ENCODE measurements around the gene CRYAA.
"Not testable (repeated sequence)": the region's sequence is repeated elsewhere in the genome, so short reads cannot be mapped to it uniquely, and the experiment has no call there.

The CRYAA gene, protein sequence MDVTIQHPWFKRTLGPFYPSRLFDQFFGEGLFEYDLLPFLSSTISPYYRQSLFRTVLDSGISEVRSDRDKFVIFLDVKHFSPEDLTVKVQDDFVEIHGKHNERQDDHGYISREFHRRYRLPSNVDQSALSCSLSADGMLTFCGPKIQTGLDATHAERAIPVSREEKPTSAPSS

DNA sequence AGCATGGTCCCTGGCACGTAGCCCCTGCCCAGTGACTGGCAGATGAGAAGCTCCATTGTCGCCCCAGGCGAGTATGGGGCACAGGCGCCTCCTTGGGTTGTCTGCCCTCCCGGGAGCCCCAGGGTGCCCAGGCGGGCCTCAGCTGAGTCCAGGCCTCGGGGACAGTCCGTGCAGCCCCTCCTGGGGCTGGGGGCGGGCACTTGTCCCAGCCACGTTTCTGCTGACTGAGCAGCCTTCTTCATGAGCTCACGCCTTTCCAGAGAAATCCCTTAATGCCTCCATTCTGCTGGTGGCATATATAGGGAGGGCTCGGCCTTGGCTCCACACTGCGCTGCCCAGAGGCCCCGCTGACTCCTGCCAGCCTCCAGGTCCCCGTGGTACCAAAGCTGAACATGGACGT lies at the start of gene CRYAA:
Gene CRYAA (plus strand): TSS at position 301 of the 400 bp plus-strand sequence. CDS start 92 bp downstream, at position 393.
- not testable (repeated sequence) for DNase-seq (ENCODE audit: low read depth)

DNA sequence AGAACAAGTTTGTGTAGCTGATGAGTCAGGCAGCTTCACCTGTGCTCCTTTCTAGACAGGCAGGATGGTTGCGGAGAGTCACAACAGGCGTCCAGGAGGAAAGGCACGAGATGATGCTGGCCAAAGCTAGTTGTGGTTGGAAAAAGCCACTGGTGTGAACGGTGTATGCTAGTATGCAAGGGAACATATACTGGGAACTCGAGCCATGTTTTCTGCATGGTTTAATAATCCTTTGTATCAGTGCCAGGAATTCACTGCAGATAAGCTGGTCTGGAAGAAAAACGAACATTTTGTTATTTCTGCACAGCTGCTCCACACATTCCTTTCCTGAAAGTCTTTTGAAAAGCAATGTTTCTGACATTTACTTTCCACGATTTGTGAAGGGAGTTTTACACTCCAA lies 38.7 kb upstream of the CRYAA start:
- not testable (repeated sequence) for DNase-seq (ENCODE audit: low read depth)

- DNase-seq (ENCODE audit: low read depth) = not testable (repeated sequence)
Observed at GRCh38 chr21:43134520-43134919, 34.3 kb upstream of the CRYAA start.

GRCh38 chr21:43138944-43139343 lies 29.9 kb upstream of the CRYAA start:
- DNase-seq (ENCODE audit: low read depth) = not testable (repeated sequence)

DNA sequence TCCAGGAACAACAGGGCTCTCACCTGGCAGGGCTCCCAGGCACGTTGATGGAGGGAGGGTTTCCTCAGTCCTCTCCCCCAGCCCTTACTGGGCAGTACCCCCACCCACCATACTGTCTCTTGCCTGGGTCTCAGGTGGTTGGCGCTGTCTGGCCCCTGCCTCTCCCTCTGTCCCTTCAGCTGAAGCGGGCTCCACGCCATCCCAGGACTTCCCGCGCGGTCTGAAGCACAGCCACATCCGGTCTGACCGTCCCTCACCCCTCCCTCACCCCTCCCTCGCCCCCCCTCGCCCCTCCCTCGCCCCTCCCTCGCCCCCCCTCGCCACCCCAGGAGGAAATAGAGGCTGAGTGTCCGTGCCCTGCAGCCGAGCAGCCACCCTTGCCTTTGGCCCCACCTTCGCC lies 27.4 kb upstream of the CRYAA start:
- DNase-seq (ENCODE audit: low read depth) = not testable (repeated sequence)

GRCh38 chr21:43146637-43147036 lies 22.2 kb upstream of the CRYAA start:
- DNase-seq (ENCODE audit: low read depth) = not testable (repeated sequence)

GRCh38 chr21:43147999-43148398 lies 20.8 kb upstream of the CRYAA start:
- DNase-seq (ENCODE audit: low read depth) = not testable (repeated sequence)

GRCh38 chr21:43149344-43149743 lies 19.5 kb upstream of the CRYAA start:
- DNase-seq (ENCODE audit: low read depth) = not testable (repeated sequence)

GRCh38 chr21:43153601-43154000 lies 15.2 kb upstream of the CRYAA start:
- not testable (repeated sequence) for DNase-seq (ENCODE audit: low read depth)

GRCh38 chr21:43159279-43160175 lies 9.3 kb upstream of the CRYAA start:
- not testable (repeated sequence) for DNase-seq (ENCODE audit: low read depth)

- DNase-seq (ENCODE audit: low read depth) = not testable (repeated sequence)
Observed at GRCh38 chr21:43161826-43162707, 6.7 kb upstream of the CRYAA start.

DNA sequence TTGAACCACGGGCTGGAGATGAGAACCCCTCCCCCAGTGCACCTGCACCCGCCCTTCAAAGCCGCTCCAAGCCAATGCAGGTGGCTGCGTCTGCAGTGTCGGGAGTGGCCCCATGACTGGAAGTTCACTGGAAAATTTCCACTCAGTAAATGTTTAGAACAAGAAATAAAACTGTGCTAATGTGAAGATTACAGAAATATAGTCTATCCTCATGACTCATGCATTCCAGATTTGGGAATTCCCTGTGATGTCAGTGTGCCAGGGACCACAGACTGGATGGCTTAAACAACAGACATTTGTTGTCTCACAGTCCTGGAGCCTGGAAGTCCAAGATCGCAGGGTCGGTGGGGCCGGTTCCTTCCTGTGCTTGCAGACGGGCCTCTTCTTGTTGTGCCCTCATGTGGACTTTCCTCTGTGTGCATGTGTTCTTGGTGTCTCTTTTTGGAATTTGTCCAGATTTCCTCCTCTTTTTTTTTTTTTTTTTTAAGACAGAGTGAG lies 6.1 kb upstream of the CRYAA start:
- not testable (repeated sequence) for DNase-seq (ENCODE audit: low read depth)

- DNase-seq (ENCODE audit: low read depth) = not testable (repeated sequence)
Observed at GRCh38 chr21:43164823-43165222, 4.0 kb upstream of the CRYAA start.

GRCh38 chr21:43165734-43166133 lies 3.1 kb upstream of the CRYAA start:
- DNase-seq (ENCODE audit: low read depth) = not testable (repeated sequence)

DNA sequence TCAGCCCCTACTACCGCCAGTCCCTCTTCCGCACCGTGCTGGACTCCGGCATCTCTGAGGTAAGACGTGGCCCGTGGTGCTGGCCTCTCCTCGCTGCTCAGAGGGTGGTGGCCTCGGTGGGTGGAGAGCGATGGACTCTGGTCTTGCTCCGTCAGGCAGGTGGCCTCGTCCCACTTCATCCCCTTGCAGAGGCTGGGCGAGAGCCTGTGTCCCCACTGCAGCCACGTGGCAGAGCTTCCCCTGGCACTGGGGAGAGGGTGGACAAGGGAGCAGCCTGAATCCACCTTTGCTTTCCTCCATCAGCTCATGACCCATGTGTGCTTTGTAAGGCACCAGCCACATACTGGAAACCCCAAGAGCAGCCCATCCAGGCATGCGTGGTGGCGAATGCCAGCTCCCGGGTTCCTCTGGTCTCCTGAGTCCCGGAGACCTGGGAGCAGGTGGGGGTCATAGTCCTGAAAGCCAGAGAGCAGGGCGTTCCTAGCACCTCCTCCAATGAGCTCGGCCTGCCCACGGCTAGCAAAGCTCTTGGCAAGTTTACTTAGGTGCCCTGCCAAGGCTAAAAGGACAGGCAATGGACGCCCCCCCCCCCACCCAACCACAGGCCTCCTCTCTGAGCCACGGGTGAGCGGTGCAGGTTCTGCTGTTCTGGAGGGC lies 550 bp downstream of the CRYAA start:
- DNase-seq (ENCODE audit: low read depth) = not testable (repeated sequence)

DNA sequence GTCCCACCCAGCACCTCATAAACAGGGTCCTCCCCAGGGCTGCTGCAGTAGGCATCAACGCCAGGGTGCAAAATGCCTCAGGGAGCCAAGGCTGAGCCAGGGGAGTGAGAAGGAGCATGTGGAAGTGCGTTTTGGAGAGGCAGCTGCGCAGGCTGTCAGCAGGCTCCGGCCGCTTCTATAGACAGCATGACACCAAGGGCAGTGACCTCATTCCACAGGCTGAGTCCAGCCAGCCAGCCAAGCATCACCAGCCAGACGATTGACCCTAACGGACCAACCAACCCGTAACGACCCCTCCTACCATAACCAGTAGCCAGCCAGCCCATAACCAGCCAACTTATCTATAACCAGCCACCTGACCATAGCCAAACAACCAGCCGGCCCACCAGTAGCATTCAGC lies 1.1 kb downstream of the CRYAA start:
- DNase-seq (ENCODE audit: low read depth) = not testable (repeated sequence)

DNA sequence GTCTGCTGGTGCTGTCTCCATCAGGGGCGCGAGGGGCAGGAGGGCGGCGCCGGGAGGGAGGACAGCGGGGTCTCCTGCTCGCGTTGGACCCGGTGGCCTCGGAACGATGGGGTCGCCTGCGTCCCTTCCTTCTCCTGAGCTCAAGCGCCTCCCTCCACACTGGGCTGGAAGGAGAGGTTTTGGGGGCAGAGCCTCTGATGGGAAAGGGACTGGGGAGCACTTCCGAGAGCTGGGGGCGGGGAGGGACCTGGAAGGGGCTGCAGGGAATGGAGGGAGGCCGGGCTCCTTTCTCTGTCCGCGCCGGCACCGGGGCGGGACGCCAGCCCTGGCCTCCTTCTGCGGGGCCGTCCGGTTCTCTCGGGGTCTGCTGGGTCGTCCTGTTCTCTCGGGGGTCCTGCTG lies 4.0 kb downstream of the CRYAA start:
- DNase-seq (ENCODE audit: low read depth) = not testable (repeated sequence)

DNA sequence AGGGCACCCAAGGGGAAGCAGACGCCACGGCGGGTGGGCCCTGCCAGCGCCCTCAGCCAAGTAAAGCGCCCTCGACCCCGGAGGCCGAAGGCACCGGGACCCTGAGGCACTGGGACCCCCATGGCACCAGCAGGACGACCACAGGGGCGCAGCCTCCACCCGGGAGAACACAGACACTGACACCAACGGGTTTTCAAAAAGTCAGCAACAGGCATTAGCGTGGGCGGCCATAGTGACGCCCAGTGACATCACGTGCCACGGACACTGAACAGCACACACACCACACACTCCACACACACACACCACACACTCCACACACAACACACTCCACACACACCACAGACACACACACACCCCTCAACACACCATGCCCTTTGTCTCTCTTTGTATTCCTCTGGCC lies 4.6 kb downstream of the CRYAA start:
- DNase-seq (ENCODE audit: low read depth) = not testable (repeated sequence)

- DNase-seq (ENCODE audit: low read depth) = not testable (repeated sequence)
Observed at GRCh38 chr21:43173930-43174329, 5.1 kb downstream of the CRYAA start.

GRCh38 chr21:43174998-43175397 lies 6.2 kb downstream of the CRYAA start:
- DNase-seq (ENCODE audit: low read depth) = not testable (repeated sequence)

GRCh38 chr21:43176621-43177020 lies 7.8 kb downstream of the CRYAA start:
- DNase-seq (ENCODE audit: low read depth) = not testable (repeated sequence)
